HCT116 (cell line): ENCODE measurements around the gene GRK5. TPM values are rescaled to one million over a fixed set of nuclear protein-coding genes. Genes with fewer than 3 reads are reported as not detected.

ENCODE experiments used
- ATAC-seq: fragments of 200-7000 bp; cut with Tn5 transposase; 2 replicates; pipeline ENCODE4 v1.9.1; 2020; ENCODE audit warnings: mild to moderate bottlenecking, moderate library complexity
- BruUV-seq: library from RNA; stranded (reverse); fragments of 400-500 nt; replicated peaks from 2 replicates; lab custom pipeline; 2021; lab: Mats Ljungman, UMichigan
- CTCF ChIA-PET: fragments of 300-600 bp; sonication (Branson Sonifier 250); formaldehyde crosslinking; loops from one replicate; lab custom pipeline; 2021; ENCODE audit warnings: antibody characterized with exemption; lab: Charles Lee
- POLR2A ChIA-PET: fragments of 300-600, 350-600 bp; sonication (Branson Sonifier 250); formaldehyde crosslinking; loops from one replicate; lab custom pipeline; 2021; ENCODE audit warnings: antibody characterized with exemption; lab: Charles Lee
- RAD21 ChIA-PET, 2 experiments: fragments of 300-600 bp; sonication (Branson Sonifier 250); formaldehyde crosslinking; loops; one replicate each; lab custom pipeline; 2023; ENCODE audit warnings: low total read pairs in 2 of 2; ENCODE audit not compliant: uncharacterized antibody in 2 of 2, unreplicated experiment in 2 of 2, low non-redundant PET in 1 of 2; lab: Charles Lee
- DNase-seq: peaks from one replicate; pipeline ENCODE4 v3.0.0-alpha.2; 2010; ENCODE audit warnings: low read depth, low spot score
- H2AFZ ChIP-seq: fragments of 200-600 bp; shearing (Covaris generic), sonication (generic); 2 replicates; pipeline ENCODE4 v1.6.1; 2017; ENCODE audit warnings: low read depth, mixed run types, mixed read lengths, antibody characterized with exemption, low read length; ENCODE audit not compliant: poor library complexity, severe bottlenecking
- H3K27ac ChIP-seq: 2 replicates; pipeline ENCODE4 v1.5.1; 2012; ENCODE audit warnings: low read depth, low read length
- H3K27me3 ChIP-seq: fragments of 200-600 bp; sonication (generic); 2 replicates; pipeline ENCODE4 v1.6.1; 2016; ENCODE audit warnings: mixed run types, low read length, mixed read lengths; ENCODE audit not compliant: insufficient read depth
- H3K36me3 ChIP-seq, 2 experiments: fragments of 200-500 bp in 1 of 2; fragments of 200-600 bp in 1 of 2; sonication (Bioruptor generic) in 1 of 2; sonication (generic) in 1 of 2; 2 replicates each; pipeline versions ENCODE4 v1.5.1 to v1.6.1; 2014 to 2016; ENCODE audit warnings: low read length in 2 of 2, inconsistent platforms in 1 of 2, mixed read lengths in 1 of 2, mixed run types in 1 of 2; ENCODE audit not compliant: insufficient read depth in 2 of 2, control insufficient read depth in 1 of 2
- H3K4me1 ChIP-seq, 2 experiments: fragments of 200-600 bp in 1 of 2; sonication (generic) in 1 of 2; 2 replicates each; pipeline versions ENCODE4 v1.5.1 to v1.6.1; 2012 to 2017; ENCODE audit warnings: low read length in 2 of 2, inconsistent platforms in 1 of 2, mild to moderate bottlenecking in 1 of 2, mixed read lengths in 1 of 2, mixed run types in 1 of 2, moderate library complexity in 1 of 2; ENCODE audit not compliant: insufficient read depth in 2 of 2, control insufficient read depth in 1 of 2
- H3K4me2 ChIP-seq: fragments of 200-600 bp; sonication (generic); 2 replicates; pipeline ENCODE4 v1.6.1; 2017; ENCODE audit warnings: mixed run types, low read length, mixed read lengths
- H3K4me3 ChIP-seq, 2 experiments: fragments of 200-600 bp in 1 of 2; sonication (generic) in 1 of 2; replicated peaks in 1 of 2; 2 replicates each; pipeline ENCODE4 v1.5.1; 2011 to 2016; ENCODE audit warnings: low read length in 2 of 2, control low read depth in 1 of 2, low read depth in 1 of 2, mild to moderate bottlenecking in 1 of 2, mixed read lengths in 1 of 2, mixed run types in 1 of 2
- H3K79me2 ChIP-seq: fragments of 200-600 bp; sonication (generic); 2 replicates; pipeline ENCODE4 v1.6.1; 2017; ENCODE audit warnings: mild to moderate bottlenecking, mixed run types, low read length, moderate library complexity, mixed read lengths; ENCODE audit not compliant: insufficient read depth
- H3K9ac ChIP-seq: fragments of 200-600 bp; sonication (generic); 2 replicates; pipeline ENCODE4 v1.6.1; 2016; ENCODE audit warnings: low read length, mixed read lengths
- H3K9me2 ChIP-seq: fragments of 200-600 bp; sonication (generic), shearing (Covaris generic); 2 replicates; pipeline ENCODE4 v1.6.1; 2017; ENCODE audit warnings: mixed run types, mild to moderate bottlenecking, moderate library complexity; ENCODE audit not compliant: insufficient read depth
- H3K9me3 ChIP-seq, 2 experiments: fragments of 200-500 bp in 1 of 2; fragments of 200-600 bp in 1 of 2; sonication (Bioruptor generic) in 1 of 2; sonication (generic) in 1 of 2; 2 replicates each; pipeline ENCODE4 v1.6.1; 2014 to 2017; ENCODE audit warnings: low read length in 2 of 2, mixed read lengths in 2 of 2, inconsistent platforms in 1 of 2, low read depth in 1 of 2, mild to moderate bottlenecking in 1 of 2, mixed run types in 1 of 2, moderate library complexity in 1 of 2; ENCODE audit not compliant: control insufficient read depth in 1 of 2, insufficient read depth in 1 of 2
- H4K20me1 ChIP-seq: fragments of 200-600 bp; sonication (generic), shearing (Covaris generic); 2 replicates; pipeline ENCODE4 v1.6.1; 2017; ENCODE audit warnings: mixed run types, mild to moderate bottlenecking, moderate library complexity; ENCODE audit not compliant: insufficient read depth
- CBX3 ChIP-seq: IDR thresholded peaks from 2 replicates; pipeline ENCODE4 v1.6.1; 2012; ENCODE audit warnings: low read depth
- CTCF ChIP-seq, 3 experiments: fragments of 200-600 bp in 1 of 3; sonication (generic) in 1 of 3; IDR thresholded peaks in 2 of 3; conservative IDR thresholded peaks in 1 of 3; 2 replicates each; pipeline ENCODE4 v1.5.1; 2012 to 2017; ENCODE audit warnings: low read depth in 2 of 3, low read length in 2 of 3, antibody characterized with exemption in 1 of 3, borderline replicate concordance in 1 of 3, control low read depth in 1 of 3, mild to moderate bottlenecking in 1 of 3, mixed read lengths in 1 of 3, mixed run types in 1 of 3, moderate library complexity in 1 of 3; ENCODE audit not compliant: insufficient read depth in 1 of 3
- EGR1 ChIP-seq: IDR thresholded peaks from 2 replicates; pipeline ENCODE4 v1.6.1; 2012; ENCODE audit warnings: low read depth
- ELF1 ChIP-seq: IDR thresholded peaks from 2 replicates; pipeline ENCODE4 v1.6.1; 2012; ENCODE audit warnings: low read depth, borderline replicate concordance
- JUND ChIP-seq: IDR thresholded peaks from 2 replicates; pipeline ENCODE4 v1.6.1; 2012
- POLR2A ChIP-seq: IDR thresholded peaks from 2 replicates; pipeline ENCODE4 v1.7.0; 2011; ENCODE audit warnings: borderline replicate concordance; ENCODE audit not compliant: insufficient read depth, insufficient read length; ENCODE audit errors: extremely low read depth
- POLR2AphosphoS5 ChIP-seq: IDR thresholded peaks from 2 replicates; pipeline ENCODE4 v1.6.1; 2011; ENCODE audit warnings: mild to moderate bottlenecking, low read depth, low read length, moderate library complexity
- ZBTB33 ChIP-seq: IDR thresholded peaks from 2 replicates; pipeline ENCODE4 v1.6.1; 2011; ENCODE audit warnings: mild to moderate bottlenecking, low read length, moderate library complexity; ENCODE audit not compliant: insufficient replicate concordance; ENCODE audit errors: extremely low read depth
- ZFX ChIP-seq: fragments of 450-650 bp; IDR thresholded peaks from 2 replicates; pipeline ENCODE4 v1.6.1; 2017
- ZNF274 ChIP-seq: fragments of 200-500 bp; sonication (Bioruptor generic); IDR thresholded peaks from 2 replicates; pipeline ENCODE4 v1.6.1; 2014; ENCODE audit warnings: mild to moderate bottlenecking, low read depth, low read length, inconsistent platforms
- intact Hi-C: fragments of 100-400 bp; cut with micrococcal nuclease; formaldehyde crosslinking; loops from 2 replicates; pipeline ENCODE4 v1.10.0; 2022
- total RNA-seq: library from RNA; stranded (reverse); gene quantifications from one replicate; pipeline ENCODE4 v1.2.1, GENCODE V29; 2021; ENCODE audit not compliant: unreplicated experiment

GRK5 gene
- total RNA-seq, 1 experiment from 2014 or later = 7.3 TPM

- TF ChIP-seq ZNF274 (no peak), ELF1 (no peak), ZFX (no peak), POLR2AphosphoS5 (no peak), CTCF (IDR thresholded peaks at IDR 0.05 in 2 of 3, conservative IDR thresholded peaks at IDR 0.05 in 1 of 3; ENCODE audit: borderline replicate concordance in 1 of 3, insufficient read depth in 1 of 3, low read depth in 2 of 3, low read length in 2 of 3) (no peak), POLR2A (no peak)
These were observed 104.9 kb downstream of the GRK5 start (continued) for GRCh38 chr10:119312241-119312640.

- DNase-seq = no peak
- CTCF ChIA-PET = no interaction called here
- H3K9me3 ChIP-seq = no peaks in the 10 kb centered on the region
- no peak overlapping the region for H3K4me2 ChIP-seq
- H3K9ac ChIP-seq = no peak overlapping the region
- no peak for ATAC-seq
- H3K9me2 ChIP-seq = no peaks in the 10 kb centered on the region
- no peaks in the 10 kb centered on the region for H4K20me1 ChIP-seq
- RAD21 ChIA-PET = no interaction called here
- no peak for TF ChIP-seq CBX3
- TF ChIP-seq EGR1 = no peak
- TF ChIP-seq ZBTB33 = no peak
- no peak for TF ChIP-seq JUND
- no peaks in the 10 kb centered on the region for H3K79me2 ChIP-seq
- H3K4me3 ChIP-seq = no peak overlapping the region
- intact Hi-C loops = no loop called here
- no TSS peak for BruUV-seq
- no peaks in the 10 kb centered on the region for H3K27me3 ChIP-seq
- H3K4me1 ChIP-seq = peaks cover 45 to 54% of the 10 kb centered on the region in 2 experiments
- POLR2A ChIA-PET = no interaction called here
- H3K36me3 ChIP-seq = no peaks in the 10 kb centered on the region
- H3K27ac ChIP-seq = no peak overlapping the region
- no peak overlapping the region for H2AFZ ChIP-seq
These were observed 105.7 kb downstream of the GRK5 start for GRCh38 chr10:119313024-119313423.
